Activated CD4-positive, alpha-beta T cell treated with anti-CD3 and anti-CD28 coated beads for 1 hour (primary cell): Measurements from ENCODE around the gene EHD4.
A peak's percentile ranks its signal among the peaks of the same experiment; 100 is the strongest.

ENCODE experiments used
- DNase-seq: peaks from one replicate; pipeline ENCODE4 v3.0.0-alpha.2; 2020

EHD4 gene

GRCh38 chr15:41979493-41980266, 7.3 kb upstream of the EHD4 start:
- DNase-seq = peak; percentile 2

- peak; percentile 0 for DNase-seq
Observed at GRCh38 chr15:41978534-41978933, 6.2 kb upstream of the EHD4 start.

GRCh38 chr15:41977757-41978383, 5.5 kb upstream of the EHD4 start:
- no peak for DNase-seq

- DNase-seq = no peak
Observed at GRCh38 chr15:41975669-41976068, 3.3 kb upstream of the EHD4 start.

GRCh38 chr15:41974041-41974440, 1.7 kb upstream of the EHD4 start:
- DNase-seq = no peak

- DNase-seq = no peak
Observed at GRCh38 chr15:41971895-41972252, 483 bp downstream of the EHD4 start.

- DNase-seq = peak; percentile 76
Observed at GRCh38 chr15:41971089-41971894, 1.1 kb downstream of the EHD4 start.

- no peak for DNase-seq
Observed at GRCh38 chr15:41970456-41970855, 1.9 kb downstream of the EHD4 start.

GRCh38 chr15:41969851-41970431, 2.4 kb downstream of the EHD4 start:
- no peak for DNase-seq

GRCh38 chr15:41968701-41969100, 3.7 kb downstream of the EHD4 start:
- DNase-seq = no peak

GRCh38 chr15:41967506-41968206, 4.7 kb downstream of the EHD4 start:
- no peak for DNase-seq

- DNase-seq = no peak
Observed at GRCh38 chr15:41966920-41967465, 5.4 kb downstream of the EHD4 start.

GRCh38 chr15:41966414-41966812, 5.9 kb downstream of the EHD4 start:
- no peak for DNase-seq

- no peak for DNase-seq
Observed at GRCh38 chr15:41965441-41966413, 6.6 kb downstream of the EHD4 start.

- no peak for DNase-seq
Observed at GRCh38 chr15:41961595-41962202, 10.7 kb downstream of the EHD4 start.

- no peak for DNase-seq
Observed at GRCh38 chr15:41961001-41961518, 11.3 kb downstream of the EHD4 start.

- DNase-seq = no peak
Observed at GRCh38 chr15:41958002-41958420, 14.3 kb downstream of the EHD4 start.

GRCh38 chr15:41957021-41957897, 15.1 kb downstream of the EHD4 start:
- no peak for DNase-seq

GRCh38 chr15:41955807-41956525, 16.4 kb downstream of the EHD4 start:
- DNase-seq = no peak
